ENCODE data around the gene MOK.

The MOK gene

GRCh38 chr14:102207831-102208365, 97.1 kb downstream of the MOK start:
- no peak for DNase-seq (ENCODE audit: low read depth in 1 of 2, low spot score in 1 of 2)
- in situ Hi-C loops (cut with HindIII; ENCODE audit: low pct_unique_long_range_greater_than_20kb, low sequenced_read_pairs): no loop called here
- TF ChIP-seq JUND (IDR thresholded peaks at IDR 0.05; ENCODE audit: low read depth): no peak

- in situ Hi-C loops (cut with HindIII; ENCODE audit: low pct_unique_long_range_greater_than_20kb, low sequenced_read_pairs): no loop called here
Measured at GRCh38 chr14:102206918-102207317, 98.0 kb downstream of the MOK start.

GRCh38 chr14:102205560-102205959, 99.4 kb downstream of the MOK start:
- in situ Hi-C loops (cut with HindIII; ENCODE audit: low pct_unique_long_range_greater_than_20kb, low sequenced_read_pairs): no loop called here
- no peak for DNase-seq (ENCODE audit: low read depth in 1 of 2, low spot score in 1 of 2)
- no peak for TF ChIP-seq JUND (IDR thresholded peaks at IDR 0.05; ENCODE audit: low read depth)

More at GRCh38 chr14:102206918-102207317, 98.0 kb downstream of the MOK start:
- no peak for TF ChIP-seq JUND (IDR thresholded peaks at IDR 0.05; ENCODE audit: low read depth)
- DNase-seq (ENCODE audit: low read depth in 1 of 2, low spot score in 1 of 2): no peak

GRCh38 chr14:102203382-102203781, 101.6 kb downstream of the MOK start:
- in situ Hi-C loops (cut with HindIII; ENCODE audit: low pct_unique_long_range_greater_than_20kb, low sequenced_read_pairs): no loop called here
- no peak for TF ChIP-seq JUND (IDR thresholded peaks at IDR 0.05; ENCODE audit: low read depth)
- no peak for DNase-seq (ENCODE audit: low read depth in 1 of 2, low spot score in 1 of 2)

- in situ Hi-C loops (cut with HindIII; ENCODE audit: low pct_unique_long_range_greater_than_20kb, low sequenced_read_pairs): no loop called here
- DNase-seq (ENCODE audit: low read depth in 1 of 2, low spot score in 1 of 2): no peak
- no peak for TF ChIP-seq JUND (IDR thresholded peaks at IDR 0.05; ENCODE audit: low read depth)
Measured at GRCh38 chr14:102202944-102203343, 102.0 kb downstream of the MOK start.

- TF ChIP-seq JUND (IDR thresholded peaks at IDR 0.05; ENCODE audit: low read depth): no peak
- in situ Hi-C loops (cut with HindIII; ENCODE audit: low pct_unique_long_range_greater_than_20kb, low sequenced_read_pairs): no loop called here
- DNase-seq (ENCODE audit: low read depth in 1 of 2, low spot score in 1 of 2): no peak
Measured at GRCh38 chr14:102201776-102202175, 103.2 kb downstream of the MOK start.

- in situ Hi-C loops (cut with HindIII; ENCODE audit: low pct_unique_long_range_greater_than_20kb, low sequenced_read_pairs): no loop called here
- no peak for TF ChIP-seq JUND (IDR thresholded peaks at IDR 0.05; ENCODE audit: low read depth)
- no peak for DNase-seq (ENCODE audit: low read depth in 1 of 2, low spot score in 1 of 2)
Measured at GRCh38 chr14:102201353-102201738, 103.6 kb downstream of the MOK start.

- in situ Hi-C loops (cut with HindIII; ENCODE audit: low pct_unique_long_range_greater_than_20kb, low sequenced_read_pairs): no loop called here
Measured at GRCh38 chr14:102200690-102201352, 104.1 kb downstream of the MOK start.

GRCh38 chr14:102197317-102197853, 107.6 kb downstream of the MOK start:
- in situ Hi-C loops (cut with HindIII; ENCODE audit: low pct_unique_long_range_greater_than_20kb, low sequenced_read_pairs): no loop called here
- no peak for TF ChIP-seq JUND (IDR thresholded peaks at IDR 0.05; ENCODE audit: low read depth)

More at GRCh38 chr14:102200690-102201352, 104.1 kb downstream of the MOK start:
- no peak for DNase-seq (ENCODE audit: low read depth in 1 of 2, low spot score in 1 of 2)
- TF ChIP-seq JUND (IDR thresholded peaks at IDR 0.05; ENCODE audit: low read depth): no peak

GRCh38 chr14:102196902-102197230, 108.1 kb downstream of the MOK start:
- no peak for TF ChIP-seq JUND (IDR thresholded peaks at IDR 0.05; ENCODE audit: low read depth)
- no peak for DNase-seq (ENCODE audit: low read depth in 1 of 2, low spot score in 1 of 2)
- in situ Hi-C loops (cut with HindIII; ENCODE audit: low pct_unique_long_range_greater_than_20kb, low sequenced_read_pairs): no loop called here

More at GRCh38 chr14:102197317-102197853, 107.6 kb downstream of the MOK start:
- no peak for DNase-seq (ENCODE audit: low read depth in 1 of 2, low spot score in 1 of 2)

- DNase-seq (ENCODE audit: low read depth in 1 of 2, low spot score in 1 of 2): no peak
- in situ Hi-C loops (cut with HindIII; ENCODE audit: low pct_unique_long_range_greater_than_20kb, low sequenced_read_pairs): no loop called here
- no peak for TF ChIP-seq JUND (IDR thresholded peaks at IDR 0.05; ENCODE audit: low read depth)
Measured at GRCh38 chr14:102196039-102196901, 108.7 kb downstream of the MOK start.

GRCh38 chr14:102195446-102195845, 109.5 kb downstream of the MOK start:
- TF ChIP-seq JUND (IDR thresholded peaks at IDR 0.05; ENCODE audit: low read depth): no peak
- in situ Hi-C loops (cut with HindIII; ENCODE audit: low pct_unique_long_range_greater_than_20kb, low sequenced_read_pairs): no loop called here

GRCh38 chr14:102194856-102195255, 110.1 kb downstream of the MOK start:
- in situ Hi-C loops (cut with HindIII; ENCODE audit: low pct_unique_long_range_greater_than_20kb, low sequenced_read_pairs): no loop called here
- DNase-seq (ENCODE audit: low read depth in 1 of 2, low spot score in 1 of 2): no peak
- no peak for TF ChIP-seq JUND (IDR thresholded peaks at IDR 0.05; ENCODE audit: low read depth)

More at GRCh38 chr14:102195446-102195845, 109.5 kb downstream of the MOK start:
- DNase-seq (ENCODE audit: low read depth in 1 of 2, low spot score in 1 of 2): no peak
